SK-N-SH treated with all-trans-retinoic acid at 6 μM for 48 hours (cell line): Measurements from ENCODE around the gene OR5M8.

ENCODE experiments used
- ATAC-seq: fragments of 200-7000 bp; cut with Tn5 transposase; 3 replicates; pipeline ENCODE4 v1.9.1; 2020; ENCODE audit warnings: mild to moderate bottlenecking, moderate library complexity
- ARNTL ChIP-seq: fragments of 450-650 bp; formaldehyde crosslinking; IDR thresholded peaks from 2 replicates; pipeline ENCODE4 v1.5.0; 2020; ENCODE audit warnings: low read depth, mild to moderate bottlenecking, moderate library complexity, borderline replicate concordance
- BACH2 ChIP-seq: fragments of 250-450 bp; sonication (Bioruptor Pico); IDR thresholded peaks from 2 replicates; pipeline ENCODE4 v1.9.0; 2021; ENCODE audit warnings: mild to moderate bottlenecking, borderline replicate concordance
- CSDC2 ChIP-seq: fragments of 250-450 bp; sonication (Bioruptor Pico); IDR thresholded peaks from 2 replicates; pipeline ENCODE4 v1.5.0; 2020; ENCODE audit warnings: mild to moderate bottlenecking, moderate library complexity
- ISL1 ChIP-seq: fragments of 250-450 bp; sonication (Bioruptor Pico); IDR thresholded peaks from 2 replicates; pipeline ENCODE4 v2.1.2; 2022; ENCODE audit warnings: mild to moderate bottlenecking, moderate library complexity
- OSR1 ChIP-seq: fragments of 250-450 bp; sonication (Bioruptor Pico); IDR thresholded peaks from 2 replicates; pipeline ENCODE4 v1.8.0; 2022; ENCODE audit warnings: moderate library complexity, mild to moderate bottlenecking, inconsistent platforms
- PPARA ChIP-seq: fragments of 250-450 bp; sonication (Bioruptor Pico); IDR thresholded peaks from 2 replicates; pipeline ENCODE4 v1.5.0; 2020; ENCODE audit warnings: mild to moderate bottlenecking, borderline replicate concordance
- TCF4 ChIP-seq: fragments of 250-450 bp; sonication (Bioruptor Pico); IDR thresholded peaks from 2 replicates; pipeline ENCODE4 v1.8.0; 2021; ENCODE audit warnings: mild to moderate bottlenecking, moderate library complexity, borderline replicate concordance
- ZC3H10 ChIP-seq: fragments of 250-450 bp; sonication (Bioruptor Pico); IDR thresholded peaks from 2 replicates; pipeline ENCODE4 v1.5.1; 2021; ENCODE audit warnings: mild to moderate bottlenecking, moderate library complexity
- ZFP3 ChIP-seq: fragments of 250-450 bp; sonication (Bioruptor Pico); IDR thresholded peaks from 2 replicates; pipeline ENCODE4 v1.5.0; 2020; ENCODE audit warnings: mild to moderate bottlenecking, moderate library complexity
- ZFP30 ChIP-seq: fragments of 450-650 bp; formaldehyde crosslinking; IDR thresholded peaks from 2 replicates; pipeline ENCODE4 v1.5.0; 2022; ENCODE audit warnings: mild to moderate bottlenecking, moderate library complexity
- ZNF565 ChIP-seq: fragments of 450-650 bp; formaldehyde crosslinking; conservative IDR thresholded peaks from 2 replicates; pipeline ENCODE4 v1.5.0; 2020; ENCODE audit warnings: low read depth, mild to moderate bottlenecking, moderate library complexity
- ZNF70 ChIP-seq: fragments of 450-650 bp; formaldehyde crosslinking; IDR thresholded peaks from 2 replicates; pipeline ENCODE4 v1.5.0; 2020; ENCODE audit warnings: mild to moderate bottlenecking, moderate library complexity
- ZNF8 ChIP-seq: fragments of 450-650 bp; formaldehyde crosslinking; IDR thresholded peaks from 2 replicates; pipeline ENCODE4 v1.5.0; 2020; ENCODE audit warnings: mild to moderate bottlenecking, moderate library complexity
- TF ChIP-seq, protein P1 (sequence below): fragments of 250-450 bp; sonication (Bioruptor Pico); IDR thresholded peaks from 2 replicates; pipeline ENCODE4 v1.8.0; 2021; ENCODE audit warnings: low read depth, mild to moderate bottlenecking, moderate library complexity, borderline replicate concordance
- TF ChIP-seq, protein P2 (sequence below): fragments of 250-450 bp; sonication (Bioruptor Pico); IDR thresholded peaks from 2 replicates; pipeline ENCODE4 v1.5.0; 2020; ENCODE audit warnings: mild to moderate bottlenecking, moderate library complexity
- TF ChIP-seq, protein P3 (sequence below): fragments of 250-450 bp; sonication (Bioruptor Pico); IDR thresholded peaks from 2 replicates; pipeline ENCODE4 v1.5.1; 2021; ENCODE audit warnings: mild to moderate bottlenecking, moderate library complexity
- TF ChIP-seq, protein P4 (sequence below): fragments of 250-450 bp; sonication (Bioruptor Pico); IDR thresholded peaks from 2 replicates; pipeline ENCODE4 v1.5.1; 2020; ENCODE audit warnings: low read depth, mild to moderate bottlenecking, moderate library complexity

OR5M8 gene

DNA sequence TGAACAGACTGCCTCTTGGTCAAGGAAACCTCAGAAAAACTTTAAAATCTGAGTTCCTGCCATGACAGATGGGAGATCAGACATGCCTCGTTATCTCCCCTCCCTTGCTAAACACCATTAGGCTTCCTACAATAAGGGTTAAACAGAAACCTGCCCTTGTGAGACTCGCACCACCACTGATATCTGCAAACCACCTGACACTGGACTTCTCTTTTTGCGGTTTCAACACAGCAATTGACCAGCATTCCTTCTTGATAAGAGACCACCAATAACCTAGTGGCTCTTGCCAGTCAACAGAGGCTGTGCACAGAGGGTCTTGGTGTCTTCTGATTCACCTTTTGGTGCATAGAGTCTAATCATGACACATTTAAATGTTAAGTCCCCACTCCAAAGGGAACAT lies 4.4 kb downstream of the OR5M8 start:
- no peak for ATAC-seq
- TF ChIP-seq CSDC2 (no peak), ZFP3 (CRISPR knock-in tag) (no peak)
- TF ChIP-seq, protein P1, sequence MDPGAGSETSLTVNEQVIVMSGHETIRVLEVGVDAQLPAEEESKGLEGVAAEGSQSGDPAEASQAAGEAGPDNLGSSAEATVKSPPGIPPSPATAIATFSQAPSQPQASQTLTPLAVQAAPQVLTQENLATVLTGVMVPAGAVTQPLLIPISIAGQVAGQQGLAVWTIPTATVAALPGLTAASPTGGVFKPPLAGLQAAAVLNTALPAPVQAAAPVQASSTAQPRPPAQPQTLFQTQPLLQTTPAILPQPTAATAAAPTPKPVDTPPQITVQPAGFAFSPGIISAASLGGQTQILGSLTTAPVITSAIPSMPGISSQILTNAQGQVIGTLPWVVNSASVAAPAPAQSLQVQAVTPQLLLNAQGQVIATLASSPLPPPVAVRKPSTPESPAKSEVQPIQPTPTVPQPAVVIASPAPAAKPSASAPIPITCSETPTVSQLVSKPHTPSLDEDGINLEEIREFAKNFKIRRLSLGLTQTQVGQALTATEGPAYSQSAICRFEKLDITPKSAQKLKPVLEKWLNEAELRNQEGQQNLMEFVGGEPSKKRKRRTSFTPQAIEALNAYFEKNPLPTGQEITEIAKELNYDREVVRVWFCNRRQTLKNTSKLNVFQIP (CRISPR knock-in tag) = no peak

DNA sequence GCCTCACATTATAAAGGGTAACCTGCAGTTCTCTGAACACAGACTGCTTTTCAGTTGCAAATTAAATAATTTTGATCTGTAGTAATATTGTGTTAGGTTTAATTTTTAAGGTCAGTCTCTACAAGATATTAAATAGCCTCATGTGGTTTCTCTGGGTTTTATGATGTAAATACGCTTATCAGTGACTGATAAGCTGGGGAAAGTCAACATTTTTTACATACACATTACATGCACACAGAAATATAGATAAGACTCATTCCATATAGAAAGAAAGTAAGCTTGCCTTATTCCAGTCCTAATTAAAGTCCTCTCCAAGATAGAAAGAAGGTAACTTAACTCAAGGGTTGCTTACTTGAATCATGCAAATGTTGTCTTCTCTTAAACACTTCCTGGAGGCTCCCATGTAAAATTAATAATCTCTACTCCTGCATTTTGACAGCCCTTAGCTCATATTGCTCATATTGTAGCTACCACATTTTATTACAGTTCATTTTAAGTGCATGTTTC lies 16.4 kb downstream of the OR5M8 start:
- no peak for ATAC-seq
- no peak for TF ChIP-seq OSR1
- TF ChIP-seq ZNF8 (CRISPR knock-in tag) = no peak
- TF ChIP-seq TCF4 = no peak
- TF ChIP-seq BACH2 (CRISPR knock-in tag) = no peak
- no peak for TF ChIP-seq ZNF70
- TF ChIP-seq, protein P2, sequence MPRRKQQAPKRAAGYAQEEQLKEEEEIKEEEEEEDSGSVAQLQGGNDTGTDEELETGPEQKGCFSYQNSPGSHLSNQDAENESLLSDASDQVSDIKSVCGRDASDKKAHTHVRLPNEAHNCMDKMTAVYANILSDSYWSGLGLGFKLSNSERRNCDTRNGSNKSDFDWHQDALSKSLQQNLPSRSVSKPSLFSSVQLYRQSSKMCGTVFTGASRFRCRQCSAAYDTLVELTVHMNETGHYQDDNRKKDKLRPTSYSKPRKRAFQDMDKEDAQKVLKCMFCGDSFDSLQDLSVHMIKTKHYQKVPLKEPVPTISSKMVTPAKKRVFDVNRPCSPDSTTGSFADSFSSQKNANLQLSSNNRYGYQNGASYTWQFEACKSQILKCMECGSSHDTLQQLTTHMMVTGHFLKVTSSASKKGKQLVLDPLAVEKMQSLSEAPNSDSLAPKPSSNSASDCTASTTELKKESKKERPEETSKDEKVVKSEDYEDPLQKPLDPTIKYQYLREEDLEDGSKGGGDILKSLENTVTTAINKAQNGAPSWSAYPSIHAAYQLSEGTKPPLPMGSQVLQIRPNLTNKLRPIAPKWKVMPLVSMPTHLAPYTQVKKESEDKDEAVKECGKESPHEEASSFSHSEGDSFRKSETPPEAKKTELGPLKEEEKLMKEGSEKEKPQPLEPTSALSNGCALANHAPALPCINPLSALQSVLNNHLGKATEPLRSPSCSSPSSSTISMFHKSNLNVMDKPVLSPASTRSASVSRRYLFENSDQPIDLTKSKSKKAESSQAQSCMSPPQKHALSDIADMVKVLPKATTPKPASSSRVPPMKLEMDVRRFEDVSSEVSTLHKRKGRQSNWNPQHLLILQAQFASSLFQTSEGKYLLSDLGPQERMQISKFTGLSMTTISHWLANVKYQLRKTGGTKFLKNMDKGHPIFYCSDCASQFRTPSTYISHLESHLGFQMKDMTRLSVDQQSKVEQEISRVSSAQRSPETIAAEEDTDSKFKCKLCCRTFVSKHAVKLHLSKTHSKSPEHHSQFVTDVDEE (CRISPR knock-in tag) = no peak
- TF ChIP-seq ZC3H10 (CRISPR knock-in tag) = no peak
- no peak for TF ChIP-seq ZFP30 (CRISPR knock-in tag)

DNA sequence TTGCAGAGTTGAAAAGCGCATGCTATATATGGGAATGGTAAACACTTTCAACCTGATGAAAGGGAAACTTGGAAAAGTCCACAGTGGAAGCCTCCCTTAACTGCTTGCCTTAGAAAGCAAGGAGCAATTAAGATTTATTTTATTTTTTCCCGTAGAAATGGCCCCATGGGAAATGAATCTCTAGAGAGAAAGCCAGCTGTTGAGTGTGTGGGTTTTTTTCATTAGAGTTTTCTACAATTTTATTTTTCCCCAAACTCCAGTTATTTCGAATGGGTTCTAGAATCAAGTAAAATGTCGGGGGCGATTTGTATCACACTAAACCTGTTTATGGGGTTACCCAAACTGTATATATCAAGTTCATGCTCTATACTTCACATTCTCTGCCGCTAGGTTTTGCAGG lies 17.9 kb downstream of the OR5M8 start, which contains the start of gene OR5M3:
OR5M3 (minus strand) TSS at position 101 of the 400 bp plus-strand sequence. CDS start 2,855 bp downstream, outside the sequence.
- no peak for ATAC-seq
- TF ChIP-seq OSR1 (no peak), TCF4 (no peak), BACH2 (CRISPR knock-in tag) (no peak), ZNF565 (no peak), ZFP3 (CRISPR knock-in tag) (no peak), ZFP30 (CRISPR knock-in tag) (no peak)
- TF ChIP-seq, protein P2 (CRISPR knock-in tag) = no peak
- TF ChIP-seq, protein P3, sequence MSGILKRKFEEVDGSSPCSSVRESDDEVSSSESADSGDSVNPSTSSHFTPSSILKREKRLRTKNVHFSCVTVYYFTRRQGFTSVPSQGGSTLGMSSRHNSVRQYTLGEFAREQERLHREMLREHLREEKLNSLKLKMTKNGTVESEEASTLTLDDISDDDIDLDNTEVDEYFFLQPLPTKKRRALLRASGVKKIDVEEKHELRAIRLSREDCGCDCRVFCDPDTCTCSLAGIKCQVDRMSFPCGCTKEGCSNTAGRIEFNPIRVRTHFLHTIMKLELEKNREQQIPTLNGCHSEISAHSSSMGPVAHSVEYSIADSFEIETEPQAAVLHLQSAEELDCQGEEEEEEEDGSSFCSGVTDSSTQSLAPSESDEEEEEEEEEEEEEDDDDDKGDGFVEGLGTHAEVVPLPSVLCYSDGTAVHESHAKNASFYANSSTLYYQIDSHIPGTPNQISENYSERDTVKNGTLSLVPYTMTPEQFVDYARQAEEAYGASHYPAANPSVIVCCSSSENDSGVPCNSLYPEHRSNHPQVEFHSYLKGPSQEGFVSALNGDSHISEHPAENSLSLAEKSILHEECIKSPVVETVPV = no peak
- TF ChIP-seq, protein P1 (CRISPR knock-in tag) = no peak
- TF ChIP-seq, all 23 proteins: peak for 0

DNA sequence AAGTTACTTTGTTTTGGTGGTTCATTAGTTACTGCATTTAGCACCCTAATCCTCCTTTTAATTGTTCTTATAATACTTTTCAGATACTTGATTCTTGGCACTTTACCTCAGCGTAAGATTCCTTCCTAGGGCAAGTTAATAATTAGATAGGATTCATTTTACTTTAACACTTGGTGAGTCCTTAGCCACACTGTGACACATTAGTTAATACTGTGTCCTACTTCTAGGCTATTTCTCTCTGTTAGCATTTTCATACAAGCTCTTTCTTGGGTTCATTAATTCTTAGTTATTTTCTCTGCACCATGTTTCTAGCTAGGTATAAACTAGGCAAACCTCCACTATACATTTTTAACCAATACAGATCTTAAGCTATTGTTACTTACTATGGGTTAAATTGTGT lies 34.1 kb downstream of the OR5M8 start:
- no peak for ATAC-seq
- TF ChIP-seq PPARA (CRISPR knock-in tag) = no peak
- no peak for TF ChIP-seq ARNTL (CRISPR knock-in tag)
- TF ChIP-seq ZFP30 (CRISPR knock-in tag) = no peak
- TF ChIP-seq TCF4 = no peak
- TF ChIP-seq OSR1 = no peak
- TF ChIP-seq BACH2 (CRISPR knock-in tag) = no peak
- TF ChIP-seq ISL1 = no peak
- TF ChIP-seq, protein P4, sequence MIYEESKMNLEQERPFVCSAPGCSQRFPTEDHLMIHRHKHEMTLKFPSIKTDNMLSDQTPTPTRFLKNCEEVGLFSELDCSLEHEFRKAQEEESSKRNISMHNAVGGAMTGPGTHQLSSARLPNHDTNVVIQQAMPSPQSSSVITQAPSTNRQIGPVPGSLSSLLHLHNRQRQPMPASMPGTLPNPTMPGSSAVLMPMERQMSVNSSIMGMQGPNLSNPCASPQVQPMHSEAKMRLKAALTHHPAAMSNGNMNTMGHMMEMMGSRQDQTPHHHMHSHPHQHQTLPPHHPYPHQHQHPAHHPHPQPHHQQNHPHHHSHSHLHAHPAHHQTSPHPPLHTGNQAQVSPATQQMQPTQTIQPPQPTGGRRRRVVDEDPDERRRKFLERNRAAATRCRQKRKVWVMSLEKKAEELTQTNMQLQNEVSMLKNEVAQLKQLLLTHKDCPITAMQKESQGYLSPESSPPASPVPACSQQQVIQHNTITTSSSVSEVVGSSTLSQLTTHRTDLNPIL (CRISPR knock-in tag) = no peak
